SU-DHL-6 (cell line): ENCODE results near the gene TRIM6.

Experiments
- CTCF ChIP-seq: fragments of 200-600 bp; sonication (generic); IDR thresholded peaks from one replicate; pipeline ENCODE4 v1.5.1; 2017; ENCODE audit warnings: antibody characterized with exemption, mild to moderate bottlenecking, low read length, moderate library complexity; ENCODE audit not compliant: insufficient read depth, poor library complexity, severe bottlenecking
- EZH2phosphoT487 ChIP-seq: fragments of 200-600 bp; sonication (generic), shearing (Covaris generic); conservative IDR thresholded peaks from 2 replicates; pipeline ENCODE4 v1.6.1; 2018; ENCODE audit warnings: mild to moderate bottlenecking, antibody characterized with exemption, low read length, moderate library complexity, mixed read lengths

- no peak for TF ChIP-seq EZH2phosphoT487
- TF ChIP-seq CTCF = no peak
These were observed 47.1 kb downstream of the TRIM6 start for GRCh38 chr11:5643585-5643984.
